Astrocyte (in vitro differentiated cells and primary cell): Measurements from ENCODE around the gene DROSHA.

ENCODE experiments used
- CTCF ChIP-seq: IDR thresholded peaks from 2 replicates; pipeline ENCODE4 v1.5.1; 2011; ENCODE audit warnings: low read depth, mild to moderate bottlenecking, inconsistent platforms, low read length, moderate library complexity; ENCODE audit not compliant: insufficient read depth
- EZH2 ChIP-seq: IDR thresholded peaks from 2 replicates; pipeline ENCODE4 v1.6.1; 2012; ENCODE audit warnings: mild to moderate bottlenecking, low read length, inconsistent platforms; ENCODE audit not compliant: insufficient read depth

GRCh38 chr5:31408814-31409213 is 123.1 kb downstream of the DROSHA start:
- TF ChIP-seq CTCF, result no peak
- TF ChIP-seq EZH2, result no peak
